ENCODE data around the gene CTNNA1.

Gene CTNNA1

GRCh38 chr5:138936968-138937345 is 183.7 kb downstream of the CTNNA1 start:
- Histone ChIP-seq H3K27me3 (ENCODE audit: control insufficient read depth in 1 of 2, insufficient read depth in 2 of 2, low read length in 2 of 2) (no peaks in the 10 kb centered on the region), H3K36me3 (ENCODE audit: insufficient read depth, low read length) (peaks cover 25% of the 10 kb centered on the region), H3K4me1 (ENCODE audit: insufficient read depth, low read length) (no peaks in the 10 kb centered on the region), H3K27ac (ENCODE audit: low read depth, low read length) (no peak overlapping the region), H3K9me3 (ENCODE audit: low read length) (no peaks in the 10 kb centered on the region), H3K9ac (ENCODE audit: low read length) (no peak overlapping the region), H3K4me3 (ENCODE audit: low read depth in 1 of 2, low read length in 2 of 2) (no peak overlapping the region)

GRCh38 chr5:138937392-138938387 is 184.5 kb downstream of the CTNNA1 start:
- no peaks in the 10 kb centered on the region for H3K27me3 ChIP-seq (ENCODE audit: control insufficient read depth in 1 of 2, insufficient read depth in 2 of 2, low read length in 2 of 2)
- no peaks in the 10 kb centered on the region for H3K4me1 ChIP-seq (ENCODE audit: insufficient read depth, low read length)
- H3K9ac ChIP-seq (ENCODE audit: low read length): no peak overlapping the region
- no peaks in the 10 kb centered on the region for H3K9me3 ChIP-seq (ENCODE audit: low read length)
- no peak overlapping the region for H3K4me3 ChIP-seq (ENCODE audit: low read depth in 1 of 2, low read length in 2 of 2)
- no peak overlapping the region for H3K27ac ChIP-seq (ENCODE audit: low read depth, low read length)
- H3K36me3 ChIP-seq (ENCODE audit: insufficient read depth, low read length): peaks cover 18% of the 10 kb centered on the region

- H3K9ac ChIP-seq (ENCODE audit: low read length): no peak overlapping the region
- H3K36me3 ChIP-seq (ENCODE audit: insufficient read depth, low read length): peaks cover 10% of the 10 kb centered on the region
- H3K27me3 ChIP-seq (ENCODE audit: control insufficient read depth in 1 of 2, insufficient read depth in 2 of 2, low read length in 2 of 2): no peaks in the 10 kb centered on the region
- H3K9me3 ChIP-seq (ENCODE audit: low read length): no peaks in the 10 kb centered on the region
- no peak overlapping the region for H3K4me3 ChIP-seq (ENCODE audit: low read depth in 1 of 2, low read length in 2 of 2)
- no peaks in the 10 kb centered on the region for H3K4me1 ChIP-seq (ENCODE audit: insufficient read depth, low read length)
- H3K27ac ChIP-seq (ENCODE audit: low read depth, low read length): no peak overlapping the region
These were observed 185.3 kb downstream of the CTNNA1 start for GRCh38 chr5:138938526-138938925.

- H3K9ac ChIP-seq (ENCODE audit: low read length): no peak overlapping the region
- H3K4me3 ChIP-seq (ENCODE audit: low read depth in 1 of 2, low read length in 2 of 2): no peak overlapping the region
- H3K27ac ChIP-seq (ENCODE audit: low read depth, low read length): no peak overlapping the region
- H3K36me3 ChIP-seq (ENCODE audit: insufficient read depth, low read length): peaks cover 9% of the 10 kb centered on the region
- no peaks in the 10 kb centered on the region for H3K9me3 ChIP-seq (ENCODE audit: low read length)
- no peaks in the 10 kb centered on the region for H3K27me3 ChIP-seq (ENCODE audit: control insufficient read depth in 1 of 2, insufficient read depth in 2 of 2, low read length in 2 of 2)
- H3K4me1 ChIP-seq (ENCODE audit: insufficient read depth, low read length): no peaks in the 10 kb centered on the region
These were observed 188.8 kb downstream of the CTNNA1 start for GRCh38 chr5:138942066-138942465.

- Histone ChIP-seq H3K27ac (ENCODE audit: low read depth, low read length) (no peak overlapping the region), H3K9ac (ENCODE audit: low read length) (no peak overlapping the region), H3K9me3 (ENCODE audit: low read length) (no peaks in the 10 kb centered on the region), H3K27me3 (ENCODE audit: control insufficient read depth in 1 of 2, insufficient read depth in 2 of 2, low read length in 2 of 2) (no peaks in the 10 kb centered on the region), H3K4me1 (ENCODE audit: insufficient read depth, low read length) (no peaks in the 10 kb centered on the region), H3K4me3 (ENCODE audit: low read depth in 1 of 2, low read length in 2 of 2) (no peak overlapping the region), H3K36me3 (ENCODE audit: insufficient read depth, low read length) (peaks cover 9% of the 10 kb centered on the region)
These were observed 189.6 kb downstream of the CTNNA1 start for GRCh38 chr5:138942861-138943260.

- no peaks in the 10 kb centered on the region for H3K4me1 ChIP-seq (ENCODE audit: insufficient read depth, low read length)
- no peaks in the 10 kb centered on the region for H3K27me3 ChIP-seq (ENCODE audit: control insufficient read depth in 1 of 2, insufficient read depth in 2 of 2, low read length in 2 of 2)
- no peak overlapping the region for H3K4me3 ChIP-seq (ENCODE audit: low read depth in 1 of 2, low read length in 2 of 2)
- no peaks in the 10 kb centered on the region for H3K9me3 ChIP-seq (ENCODE audit: low read length)
- H3K27ac ChIP-seq (ENCODE audit: low read depth, low read length): no peak overlapping the region
- peaks cover 9% of the 10 kb centered on the region for H3K36me3 ChIP-seq (ENCODE audit: insufficient read depth, low read length)
- no peak overlapping the region for H3K9ac ChIP-seq (ENCODE audit: low read length)
These were observed 190.5 kb downstream of the CTNNA1 start for GRCh38 chr5:138943599-138944173.

- H3K27me3 ChIP-seq (ENCODE audit: control insufficient read depth in 1 of 2, insufficient read depth in 2 of 2, low read length in 2 of 2): no peaks in the 10 kb centered on the region
- no peak overlapping the region for H3K9ac ChIP-seq (ENCODE audit: low read length)
- H3K4me3 ChIP-seq (ENCODE audit: low read depth in 1 of 2, low read length in 2 of 2): no peak overlapping the region
- no peaks in the 10 kb centered on the region for H3K4me1 ChIP-seq (ENCODE audit: insufficient read depth, low read length)
- no peak overlapping the region for H3K27ac ChIP-seq (ENCODE audit: low read depth, low read length)
- no peaks in the 10 kb centered on the region for H3K9me3 ChIP-seq (ENCODE audit: low read length)
- peaks cover 9% of the 10 kb centered on the region for H3K36me3 ChIP-seq (ENCODE audit: insufficient read depth, low read length)
These were observed 191.5 kb downstream of the CTNNA1 start for GRCh38 chr5:138944527-138945322.

- H3K9ac ChIP-seq (ENCODE audit: low read length): no peak overlapping the region
These were observed 192.4 kb downstream of the CTNNA1 start for GRCh38 chr5:138945421-138946240.

GRCh38 chr5:138946241-138946623 is 193.0 kb downstream of the CTNNA1 start:
- Histone ChIP-seq H3K27me3 (ENCODE audit: control insufficient read depth in 1 of 2, insufficient read depth in 2 of 2, low read length in 2 of 2) (no peaks in the 10 kb centered on the region), H3K9me3 (ENCODE audit: low read length) (no peaks in the 10 kb centered on the region), H3K9ac (ENCODE audit: low read length) (no peak overlapping the region), H3K27ac (ENCODE audit: low read depth, low read length) (no peak overlapping the region), H3K4me3 (ENCODE audit: low read depth in 1 of 2, low read length in 2 of 2) (no peak overlapping the region), H3K4me1 (ENCODE audit: insufficient read depth, low read length) (no peaks in the 10 kb centered on the region), H3K36me3 (ENCODE audit: insufficient read depth, low read length) (peaks cover 9% of the 10 kb centered on the region)

More at GRCh38 chr5:138945421-138946240, 192.4 kb downstream of the CTNNA1 start:
- Histone ChIP-seq H3K4me1 (ENCODE audit: insufficient read depth, low read length) (no peaks in the 10 kb centered on the region), H3K4me3 (ENCODE audit: low read depth in 1 of 2, low read length in 2 of 2) (no peak overlapping the region), H3K27me3 (ENCODE audit: control insufficient read depth in 1 of 2, insufficient read depth in 2 of 2, low read length in 2 of 2) (no peaks in the 10 kb centered on the region), H3K36me3 (ENCODE audit: insufficient read depth, low read length) (peaks cover 9% of the 10 kb centered on the region), H3K9me3 (ENCODE audit: low read length) (no peaks in the 10 kb centered on the region), H3K27ac (ENCODE audit: low read depth, low read length) (no peak overlapping the region)

- Histone ChIP-seq H3K27me3 (ENCODE audit: control insufficient read depth in 1 of 2, insufficient read depth in 2 of 2, low read length in 2 of 2) (no peaks in the 10 kb centered on the region), H3K4me3 (ENCODE audit: low read depth in 1 of 2, low read length in 2 of 2) (no peak overlapping the region), H3K9me3 (ENCODE audit: low read length) (no peaks in the 10 kb centered on the region), H3K9ac (ENCODE audit: low read length) (no peak overlapping the region), H3K27ac (ENCODE audit: low read depth, low read length) (no peak overlapping the region), H3K36me3 (ENCODE audit: insufficient read depth, low read length) (peaks cover 9% of the 10 kb centered on the region), H3K4me1 (ENCODE audit: insufficient read depth, low read length) (peaks cover 2% of the 10 kb centered on the region)
These were observed 193.8 kb downstream of the CTNNA1 start for GRCh38 chr5:138946831-138947560.

All from muscle layer of colon (tissue), 2 donors.